Effector CD4-positive, alpha-beta T cell (primary cell): ENCODE results near the gene MAP3K13.
"Not testable (repeated sequence)": the region's sequence is repeated elsewhere in the genome, so short reads cannot be mapped to it uniquely, and the experiment has no call there.

ENCODE experiments used
- DNase-seq: peaks from one replicate; pipeline ENCODE4 v3.0.0-alpha.2; 2020

MAP3K13 gene

GRCh38 chr3:185457376-185457775, 94.4 kb downstream of the MAP3K13 start:
- no peak for DNase-seq

GRCh38 chr3:185460309-185460708, 97.4 kb downstream of the MAP3K13 start:
- no peak for DNase-seq

- no peak for DNase-seq
Measured at GRCh38 chr3:185460719-185461350, 97.9 kb downstream of the MAP3K13 start.

DNA sequence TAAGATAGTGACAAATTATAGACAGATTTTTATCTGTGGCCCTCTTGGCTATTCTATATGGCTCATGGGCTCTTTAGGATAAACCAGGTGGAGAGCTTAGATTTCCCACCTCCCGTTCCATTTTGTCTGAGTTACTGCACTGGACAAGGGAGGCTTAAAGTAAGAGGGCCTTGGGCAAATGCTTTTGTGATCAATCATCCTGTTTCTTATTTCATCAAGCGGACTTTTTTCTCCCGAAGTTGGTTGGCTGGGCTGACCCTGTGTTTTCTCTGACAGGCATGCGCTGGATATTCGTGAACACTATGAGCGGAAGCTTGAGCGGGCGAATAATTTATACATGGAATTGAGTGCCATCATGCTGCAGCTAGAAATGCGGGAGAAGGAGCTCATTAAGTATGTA, 102.5 kb downstream of the MAP3K13 start:
- DNase-seq: no peak

- not testable (repeated sequence) for DNase-seq
Measured at GRCh38 chr3:185466123-185466522, 103.2 kb downstream of the MAP3K13 start.

GRCh38 chr3:185469542-185469941, 106.6 kb downstream of the MAP3K13 start:
- DNase-seq: no peak

GRCh38 chr3:185470323-185470722, 107.4 kb downstream of the MAP3K13 start:
- DNase-seq: no peak

DNA sequence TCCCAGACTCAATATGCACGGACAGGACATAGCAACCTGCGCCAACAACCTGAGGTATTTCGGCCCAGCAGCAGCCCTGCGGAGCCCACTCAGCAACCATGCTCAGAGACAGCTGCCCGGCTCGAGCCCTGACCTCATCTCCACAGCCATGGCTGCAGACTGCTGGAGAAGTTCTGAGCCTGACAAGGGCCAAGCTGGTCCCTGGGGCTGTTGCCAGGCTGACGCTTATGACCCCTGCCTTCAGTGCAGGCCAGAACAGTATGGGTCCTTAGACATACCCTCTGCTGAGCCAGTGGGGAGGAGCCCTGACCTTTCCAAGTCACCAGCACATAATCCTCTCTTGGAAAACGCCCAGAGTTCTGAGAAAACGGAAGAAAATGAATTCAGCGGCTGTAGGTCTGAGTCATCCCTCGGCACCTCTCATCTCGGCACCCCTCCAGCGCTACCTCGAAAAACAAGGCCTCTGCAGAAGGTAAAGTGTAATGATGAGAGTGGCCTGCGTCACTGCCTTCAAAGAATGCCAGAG, 110.4 kb downstream of the MAP3K13 start:
- DNase-seq: no peak

DNA sequence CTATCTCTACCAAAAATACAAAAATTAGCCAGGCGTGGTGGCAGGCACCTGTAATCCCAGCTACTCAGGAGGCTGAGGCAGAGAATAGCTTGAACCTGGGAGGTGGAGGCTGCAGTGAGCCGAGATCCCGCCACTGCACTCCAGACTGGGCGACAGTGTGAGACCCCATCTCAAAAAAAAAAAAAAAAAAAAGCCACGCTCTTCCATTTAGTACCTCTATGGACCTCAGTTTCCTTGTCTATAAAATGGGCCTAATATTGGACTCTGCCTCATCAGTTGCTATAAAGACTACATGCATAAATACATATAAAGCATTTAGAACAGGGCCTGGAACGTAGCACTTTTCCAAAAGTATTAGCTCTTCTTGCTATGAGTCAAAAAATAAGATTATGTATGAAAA, 112.0 kb downstream of the MAP3K13 start:
- not testable (repeated sequence) for DNase-seq

DNA sequence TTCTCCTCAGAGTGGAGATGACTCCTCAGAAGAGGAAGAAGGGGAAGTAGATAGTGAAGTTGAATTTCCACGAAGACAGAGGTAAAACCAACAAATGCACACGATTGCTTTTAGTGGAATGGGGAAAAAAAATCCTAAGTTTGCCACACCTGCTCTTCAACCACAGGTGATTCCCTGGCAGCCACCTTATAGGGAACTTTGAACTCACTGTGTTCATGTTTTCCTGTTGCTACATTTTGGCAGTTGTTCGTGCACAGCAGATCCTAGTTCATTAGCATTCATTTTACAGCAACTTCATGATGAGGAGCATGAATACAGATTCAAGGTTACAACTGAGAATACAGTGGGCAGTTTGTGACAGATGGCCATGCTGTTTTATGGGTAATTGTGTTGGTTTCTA, 114.4 kb downstream of the MAP3K13 start:
- no peak for DNase-seq

- DNase-seq: no peak
Measured at GRCh38 chr3:185479373-185479945, 116.5 kb downstream of the MAP3K13 start.

DNA sequence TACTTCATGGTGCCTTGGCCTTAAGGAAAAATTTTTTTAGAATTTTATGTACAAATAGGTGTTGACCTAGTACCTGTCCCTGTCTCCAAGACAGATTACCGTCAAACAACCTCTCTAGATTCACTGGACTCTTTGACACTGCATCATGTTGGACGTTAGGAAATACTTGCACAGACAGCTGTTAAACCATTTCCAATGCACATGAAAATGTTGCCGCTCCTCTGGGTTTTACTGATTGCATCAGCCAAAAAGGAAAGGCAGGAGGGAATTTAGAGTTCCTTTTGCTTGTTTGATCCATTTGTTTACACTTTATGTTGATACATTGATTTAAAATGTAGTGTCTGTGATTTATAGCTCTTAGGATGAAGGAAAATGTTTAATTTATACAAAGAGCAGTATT, 121.4 kb downstream of the MAP3K13 start:
- no peak for DNase-seq

DNA sequence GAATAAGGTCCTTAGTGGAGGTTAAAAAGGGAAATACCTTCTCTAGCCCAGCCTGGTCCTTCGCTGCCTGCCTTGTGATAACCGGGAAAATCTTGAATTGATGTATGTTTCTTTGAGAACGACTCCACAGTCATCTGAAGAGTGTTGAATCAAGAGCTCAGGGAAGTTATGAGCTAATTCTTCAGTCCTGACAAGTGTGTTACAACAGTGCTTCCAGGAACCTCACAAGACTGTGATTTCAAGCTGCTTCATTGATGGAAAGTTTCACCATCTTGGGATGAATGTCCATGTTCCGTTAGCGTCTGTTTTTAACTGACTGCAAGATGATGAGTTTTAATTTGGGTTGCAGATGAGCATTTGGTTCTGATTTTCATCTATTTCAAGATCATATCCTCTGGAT, 123.5 kb downstream of the MAP3K13 start:
- no peak for DNase-seq

DNA sequence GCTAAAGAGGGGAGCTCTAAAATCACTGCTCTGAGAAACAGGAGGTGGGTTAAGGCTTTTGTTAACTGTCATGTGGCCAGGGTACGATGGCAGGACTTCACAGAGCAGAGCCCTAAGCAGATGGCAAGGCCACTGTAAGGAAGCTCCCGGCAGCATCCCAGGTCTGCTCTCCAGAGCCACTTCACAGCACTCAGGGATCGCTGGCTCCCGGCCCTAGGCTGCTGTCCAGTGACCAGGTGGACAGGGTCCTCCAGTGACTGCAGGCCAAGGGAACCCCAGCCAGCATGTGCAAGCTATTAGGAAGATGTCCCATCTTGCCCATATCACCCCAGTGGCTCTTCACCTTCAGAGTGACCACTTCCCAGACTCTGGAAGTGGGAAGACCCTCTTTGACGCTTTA, 125.5 kb downstream of the MAP3K13 start:
- no peak for DNase-seq

- DNase-seq: no peak
Measured at GRCh38 chr3:185489462-185489861, 126.5 kb downstream of the MAP3K13 start.

DNA sequence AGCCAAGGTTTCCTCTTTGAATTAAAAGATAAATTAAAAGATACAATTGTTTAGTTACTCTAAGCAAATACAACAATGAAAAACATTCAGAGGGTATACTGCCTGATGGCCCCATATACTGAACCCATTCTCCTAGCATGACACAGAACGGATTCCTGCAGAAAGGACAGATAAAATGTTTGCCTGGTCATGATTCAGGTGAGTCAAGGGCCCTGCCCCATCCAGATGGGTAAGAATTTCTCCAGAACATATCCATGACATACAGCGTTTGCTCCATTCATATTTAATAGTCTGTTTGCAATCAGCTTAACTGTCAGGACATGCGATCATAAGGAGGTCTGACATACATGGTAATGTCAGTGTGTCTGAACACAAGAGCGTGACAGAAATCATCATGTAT, 127.3 kb downstream of the MAP3K13 start:
- DNase-seq: no peak

DNA sequence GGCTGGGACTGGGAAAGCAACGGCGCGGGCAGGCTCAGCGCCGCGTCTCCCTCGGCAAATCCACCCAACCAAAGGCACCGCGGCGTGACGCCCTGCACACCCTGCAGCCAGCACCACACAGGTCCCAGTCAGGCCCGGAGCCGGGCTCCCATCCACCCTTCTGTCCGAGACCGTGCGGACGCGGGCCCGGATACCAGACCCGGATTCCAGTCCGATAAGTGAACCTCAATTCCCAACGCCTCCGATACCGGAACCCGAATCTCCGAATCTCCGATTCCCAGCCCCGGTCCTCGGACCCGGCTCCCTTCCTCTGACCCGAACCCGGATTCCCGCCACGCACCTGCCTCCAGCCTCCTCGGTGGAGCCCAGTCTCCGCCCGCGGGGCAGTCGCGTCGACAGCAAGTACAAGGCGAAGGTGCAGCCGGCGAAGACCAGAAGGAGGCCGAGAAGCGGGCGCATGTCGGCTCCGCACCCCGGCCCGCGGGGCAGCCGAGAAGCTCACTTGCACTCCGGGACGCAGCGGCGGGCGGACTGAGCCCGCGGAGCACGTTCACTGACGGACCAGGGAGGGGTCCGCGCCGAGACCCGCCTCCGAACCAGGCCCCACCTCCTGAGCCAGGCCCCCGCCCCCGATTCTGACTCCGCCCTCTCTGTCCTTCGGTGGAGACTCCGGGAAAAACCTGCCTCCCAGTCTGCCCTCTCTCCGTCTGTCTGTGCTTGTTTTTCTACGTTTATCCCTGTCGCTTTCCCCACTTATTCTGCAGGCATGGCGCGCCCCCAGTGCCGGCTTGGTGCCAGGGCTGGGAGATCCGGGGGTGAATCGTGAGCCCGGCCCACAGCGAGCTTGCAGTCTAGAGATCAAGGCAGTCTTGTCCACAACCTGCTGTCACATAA, 135.8 kb downstream of the MAP3K13 start, which contains the start of gene TMEM41A:
Gene TMEM41A, minus strand, starts transcription at position 533 of the 894 bp plus-strand sequence. Its CDS starts 74 bp downstream, at position 459.
- peak; percentile 78 for DNase-seq

- no peak for DNase-seq
Measured at GRCh38 chr3:185502987-185503386, 140.1 kb downstream of the MAP3K13 start.

GRCh38 chr3:185503521-185503920, 140.6 kb downstream of the MAP3K13 start:
- no peak for DNase-seq

DNA sequence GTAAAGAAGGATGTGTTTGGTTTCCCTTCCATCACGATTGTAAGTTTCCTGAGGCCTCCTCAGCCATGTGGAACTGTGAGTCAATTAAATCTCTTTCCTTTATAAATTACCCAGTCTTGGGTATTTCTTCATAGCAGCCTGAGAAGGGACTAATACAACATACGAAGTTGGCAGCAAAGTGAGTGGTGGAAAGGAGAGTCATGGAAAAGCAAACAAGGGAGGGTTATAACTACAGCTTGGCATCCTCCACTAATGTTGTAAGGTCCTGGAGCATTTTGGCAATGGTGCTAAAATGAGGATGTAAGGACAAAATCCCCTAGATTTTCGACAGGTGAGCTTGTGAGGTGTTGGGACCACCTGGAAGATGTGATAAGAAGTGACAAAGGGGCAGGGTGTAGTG, 141.7 kb downstream of the MAP3K13 start:
- no peak for DNase-seq

GRCh38 chr3:185507883-185508282, 144.9 kb downstream of the MAP3K13 start:
- no peak for DNase-seq

DNA sequence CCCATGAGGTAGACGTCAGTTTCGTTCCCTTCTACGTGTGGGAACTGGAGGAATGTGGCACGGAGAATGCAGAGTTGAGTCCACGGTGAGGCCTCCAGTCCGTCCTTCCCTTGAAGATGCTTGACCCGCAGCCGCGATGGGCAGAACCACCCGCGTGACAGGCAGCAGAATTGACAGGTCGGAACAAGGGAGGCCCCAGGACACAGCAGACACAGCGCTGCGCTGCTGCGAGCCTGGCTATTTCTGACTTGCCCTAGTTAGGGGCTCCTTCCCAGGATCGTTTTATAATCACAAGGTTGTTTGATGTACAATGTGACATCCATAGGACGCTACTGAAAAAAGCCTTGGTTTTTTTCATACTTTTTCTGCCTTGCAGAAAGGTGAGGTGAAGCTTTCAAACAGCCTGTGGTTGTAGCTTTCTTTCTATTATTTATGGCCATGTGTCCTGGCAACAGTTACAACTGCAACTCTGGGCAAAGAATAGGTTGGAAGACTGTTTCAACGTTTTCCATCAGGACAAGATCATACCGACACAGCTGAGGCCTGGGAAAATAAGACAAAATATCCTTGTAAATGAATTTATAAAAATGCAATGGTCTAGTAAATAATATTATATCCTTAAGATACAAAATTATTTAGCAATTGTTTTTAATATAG, 145.5 kb downstream of the MAP3K13 start:
- DNase-seq: no peak

GRCh38 chr3:185511711-185512110, 148.8 kb downstream of the MAP3K13 start:
- no peak for DNase-seq
